GM12864 (cell line): ENCODE results near the gene SPATA19.

Experiments used
- DNase-seq: peaks from one replicate; pipeline ENCODE4 v3.0.0-alpha.2; 2011; ENCODE audit warnings: low read depth
- H3K4me3 ChIP-seq: 2 replicates; pipeline ENCODE4 v1.5.1; 2011; ENCODE audit warnings: mild to moderate bottlenecking, low read depth, low read length, control low read depth
- TF ChIP-seq, protein P1 (sequence below): IDR thresholded peaks from 2 replicates; pipeline ENCODE4 v1.5.1; 2011; ENCODE audit warnings: low read depth, mild to moderate bottlenecking, moderate library complexity, low read length, control low read depth, inconsistent platforms; ENCODE audit errors: missing control alignments

The SPATA19 gene

DNA sequence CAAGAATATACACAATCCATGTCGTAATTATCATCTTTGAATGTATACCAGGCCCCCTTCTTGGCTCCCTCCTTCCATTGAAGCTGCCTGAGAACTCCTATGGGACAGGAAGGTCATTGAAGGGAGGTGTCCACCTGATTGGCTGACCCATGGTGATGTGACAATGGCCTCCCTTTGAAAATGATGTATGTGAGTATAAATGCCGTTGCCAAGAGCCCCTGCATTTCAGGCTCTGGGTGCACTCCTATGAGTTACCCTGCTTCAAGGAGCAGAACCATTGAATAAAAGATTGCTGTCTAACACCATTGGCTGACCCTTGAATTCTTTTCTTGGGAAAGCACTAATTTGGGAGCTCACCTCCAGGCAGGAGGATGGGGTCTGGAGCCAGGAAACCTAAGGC is at the start of gene SPATA19:
Gene SPATA19 (minus strand): TSS at position 101 of the 400 bp plus-strand sequence. CDS start 67 bp downstream, at position 34.
- no peak within 1 kb of the TSS for H3K4me3 ChIP-seq
- TF ChIP-seq, protein P1, sequence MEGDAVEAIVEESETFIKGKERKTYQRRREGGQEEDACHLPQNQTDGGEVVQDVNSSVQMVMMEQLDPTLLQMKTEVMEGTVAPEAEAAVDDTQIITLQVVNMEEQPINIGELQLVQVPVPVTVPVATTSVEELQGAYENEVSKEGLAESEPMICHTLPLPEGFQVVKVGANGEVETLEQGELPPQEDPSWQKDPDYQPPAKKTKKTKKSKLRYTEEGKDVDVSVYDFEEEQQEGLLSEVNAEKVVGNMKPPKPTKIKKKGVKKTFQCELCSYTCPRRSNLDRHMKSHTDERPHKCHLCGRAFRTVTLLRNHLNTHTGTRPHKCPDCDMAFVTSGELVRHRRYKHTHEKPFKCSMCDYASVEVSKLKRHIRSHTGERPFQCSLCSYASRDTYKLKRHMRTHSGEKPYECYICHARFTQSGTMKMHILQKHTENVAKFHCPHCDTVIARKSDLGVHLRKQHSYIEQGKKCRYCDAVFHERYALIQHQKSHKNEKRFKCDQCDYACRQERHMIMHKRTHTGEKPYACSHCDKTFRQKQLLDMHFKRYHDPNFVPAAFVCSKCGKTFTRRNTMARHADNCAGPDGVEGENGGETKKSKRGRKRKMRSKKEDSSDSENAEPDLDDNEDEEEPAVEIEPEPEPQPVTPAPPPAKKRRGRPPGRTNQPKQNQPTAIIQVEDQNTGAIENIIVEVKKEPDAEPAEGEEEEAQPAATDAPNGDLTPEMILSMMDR = no peak
- DNase-seq = no peak

GRCh38 chr11:133895061-133895479 is 49.8 kb upstream of the SPATA19 start:
- TF ChIP-seq, protein P1 = no peak
- no peak overlapping the region for H3K4me3 ChIP-seq
- no peak for DNase-seq

- DNase-seq = no peak
- TF ChIP-seq, protein P1 = no peak
- H3K4me3 ChIP-seq = no peak overlapping the region
Observed at GRCh38 chr11:133893381-133893780, 48.1 kb upstream of the SPATA19 start.

- no peak overlapping the region for H3K4me3 ChIP-seq
- TF ChIP-seq, protein P1 = no peak
- no peak for DNase-seq
Observed at GRCh38 chr11:133892584-133893380, 47.5 kb upstream of the SPATA19 start.

- TF ChIP-seq, protein P1 = no peak
- H3K4me3 ChIP-seq = no peak overlapping the region
- DNase-seq = no peak
Observed at GRCh38 chr11:133892126-133892525, 46.8 kb upstream of the SPATA19 start.

DNA sequence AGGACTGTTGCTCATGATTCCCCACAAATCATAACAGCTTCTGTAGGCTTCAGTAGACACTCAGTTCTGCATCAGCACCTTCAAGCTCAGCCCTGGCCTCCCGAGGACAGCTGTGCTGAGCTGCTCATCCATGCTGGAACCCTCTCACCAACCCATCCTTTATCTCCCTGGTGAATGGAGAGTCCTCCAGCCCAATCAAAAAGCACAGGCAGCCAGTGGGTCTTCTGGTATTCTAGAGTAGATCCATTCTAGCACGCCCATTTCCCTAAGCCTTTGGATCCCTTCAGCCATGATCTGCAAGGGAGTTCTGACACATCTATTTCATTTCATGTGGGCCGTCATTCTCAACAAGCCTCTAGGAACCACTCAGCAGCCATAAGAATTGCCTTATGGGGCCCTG is 44.6 kb upstream of the SPATA19 start:
- TF ChIP-seq, protein P1 = no peak
- no peak overlapping the region for H3K4me3 ChIP-seq
- no peak for DNase-seq

GRCh38 chr11:133889188-133889587 is 43.9 kb upstream of the SPATA19 start:
- TF ChIP-seq, protein P1 = no peak
- no peak overlapping the region for H3K4me3 ChIP-seq
- no peak for DNase-seq
